Measurements from ENCODE around the gene IMMP2L. TPM values are rescaled to one million over a fixed set of nuclear protein-coding genes. Genes with fewer than 3 reads are reported as not detected.

The IMMP2L gene
- total RNA-seq, 1 donor, result 11.6 TPM

DNA sequence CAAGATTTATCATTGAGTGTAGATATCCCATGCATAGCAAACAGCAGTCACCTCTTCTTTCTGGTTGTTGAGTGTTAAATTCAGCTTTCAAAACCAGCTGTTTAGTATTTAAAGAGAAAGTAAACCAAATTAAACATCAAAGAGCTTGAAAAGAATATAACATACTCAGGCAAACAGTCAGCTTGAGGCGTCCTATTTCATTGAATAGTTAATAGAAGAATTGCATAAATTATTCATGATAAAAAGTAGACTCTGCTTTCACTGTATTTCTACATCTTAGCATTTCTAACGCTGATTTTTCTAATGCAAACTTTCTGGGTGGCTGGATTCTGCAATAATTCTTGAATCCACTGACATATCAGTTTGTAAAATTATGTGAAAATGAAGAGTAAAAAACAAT is 935.9 kb downstream of the IMMP2L start:
- DNase-seq (ENCODE audit: low read depth in 2 of 3, low spot score in 2 of 3), result no peak

DNA sequence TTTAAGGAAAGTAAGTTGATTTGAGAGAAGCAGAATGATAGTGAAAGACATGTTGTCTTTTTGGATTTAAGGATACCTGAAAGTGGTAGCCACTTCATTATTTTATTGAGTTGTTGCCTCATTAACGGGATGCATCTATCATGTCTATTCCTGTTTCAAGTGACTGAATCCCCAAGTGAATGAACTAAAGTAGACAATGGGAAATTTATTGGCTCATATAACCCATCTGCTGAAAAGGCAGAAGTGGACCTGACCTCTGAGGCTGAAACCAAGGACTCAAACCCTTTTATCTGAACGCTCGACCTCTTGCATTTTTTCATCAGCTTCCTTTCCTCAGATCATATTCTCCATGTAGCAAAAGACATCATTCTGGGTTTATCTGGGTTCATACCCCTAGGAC is 937.0 kb downstream of the IMMP2L start:
- DNase-seq (ENCODE audit: low read depth in 2 of 3, low spot score in 2 of 3), result no peak

DNA sequence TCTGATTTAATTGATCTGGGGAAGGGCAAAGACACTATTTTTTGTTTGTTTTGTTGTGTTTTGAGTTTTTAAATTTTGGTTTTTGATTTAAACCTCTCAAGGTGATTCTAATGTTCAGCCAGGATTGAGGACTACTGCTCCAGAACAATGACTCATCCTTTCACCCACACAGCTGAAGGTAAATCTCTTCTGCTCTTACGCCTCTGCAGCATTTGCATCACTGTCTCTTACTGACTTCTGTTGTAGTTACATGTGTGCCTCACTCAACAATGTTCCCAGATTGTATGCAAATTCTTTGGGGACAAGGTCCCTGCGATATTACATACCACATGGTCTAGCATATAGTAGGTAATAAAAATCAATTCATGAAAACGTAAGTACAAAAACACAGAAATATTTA is 938.9 kb downstream of the IMMP2L start:
- no peak for DNase-seq (ENCODE audit: low read depth in 2 of 3, low spot score in 2 of 3)

DNA sequence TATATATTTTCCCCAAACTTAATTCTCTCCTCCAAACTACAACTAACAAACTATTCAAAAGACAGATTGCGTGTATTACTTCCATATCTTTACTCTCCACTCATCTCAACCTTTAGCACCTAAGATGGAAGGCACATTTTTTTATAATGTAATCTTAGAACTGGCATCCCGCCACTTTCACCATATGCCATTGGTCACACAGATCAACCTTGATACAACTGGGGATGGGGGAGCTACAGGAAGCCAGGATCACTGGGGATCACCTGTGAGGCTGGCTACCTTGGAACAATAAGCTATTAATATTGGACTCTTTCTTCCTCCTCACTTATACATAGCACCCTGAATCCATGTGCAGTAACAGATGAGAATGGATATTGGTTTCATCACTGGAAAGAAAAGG is 941.0 kb downstream of the IMMP2L start:
- DNase-seq (ENCODE audit: low read depth in 2 of 3, low spot score in 2 of 3), result no peak

DNA sequence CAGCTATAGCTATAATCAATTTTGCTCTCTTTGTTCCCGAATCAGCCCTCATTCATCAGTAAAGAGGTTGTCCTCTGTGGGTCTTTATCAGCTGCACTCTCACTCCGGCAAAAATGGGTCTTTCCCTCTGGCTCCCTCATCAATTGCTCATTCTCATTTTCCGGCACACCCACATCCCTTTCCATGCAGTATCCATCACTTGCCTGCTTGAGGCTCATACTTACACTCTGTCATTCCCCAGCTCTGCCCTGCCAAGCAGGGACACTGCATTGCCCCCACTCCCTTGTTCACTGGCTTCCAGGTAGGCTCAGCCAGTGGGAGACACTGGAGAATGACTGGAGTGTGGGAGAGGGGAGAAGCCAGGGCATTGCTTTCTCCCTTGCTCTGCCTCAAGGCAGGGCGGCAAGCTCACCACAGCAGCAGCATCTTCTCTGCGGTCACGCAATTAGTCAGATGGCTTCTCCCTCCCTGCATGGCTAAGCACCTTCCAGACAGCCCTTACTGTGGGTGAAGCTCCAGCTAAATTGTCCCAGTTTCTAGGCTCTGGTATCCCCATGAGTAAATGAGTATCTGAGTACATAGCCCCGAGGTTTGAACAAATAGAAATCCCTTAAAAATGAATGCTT is 942.1 kb downstream of the IMMP2L start:
- DNase-seq (ENCODE audit: low read depth in 2 of 3, low spot score in 2 of 3), result no peak

Small RNA genes lying within 50 kb of the gene (small RNA-seq; reads per million reads assigned to genes)
- gene AC003989.2, result not detected
